ENCODE data around the gene MED8. TPM values are rescaled to one million over a fixed set of nuclear protein-coding genes. Genes with fewer than 3 reads are reported as not detected.
A peak's percentile ranks its signal among the peaks of the same experiment; 100 is the strongest.

MED8 gene
- total and polyA plus RNA-seq, 9 of the 15 experiments (the other 6 are each of a cell fraction or from before 2014, with no cell fraction given): 23.0 to 120 (median 56.4) TPM

DNA sequence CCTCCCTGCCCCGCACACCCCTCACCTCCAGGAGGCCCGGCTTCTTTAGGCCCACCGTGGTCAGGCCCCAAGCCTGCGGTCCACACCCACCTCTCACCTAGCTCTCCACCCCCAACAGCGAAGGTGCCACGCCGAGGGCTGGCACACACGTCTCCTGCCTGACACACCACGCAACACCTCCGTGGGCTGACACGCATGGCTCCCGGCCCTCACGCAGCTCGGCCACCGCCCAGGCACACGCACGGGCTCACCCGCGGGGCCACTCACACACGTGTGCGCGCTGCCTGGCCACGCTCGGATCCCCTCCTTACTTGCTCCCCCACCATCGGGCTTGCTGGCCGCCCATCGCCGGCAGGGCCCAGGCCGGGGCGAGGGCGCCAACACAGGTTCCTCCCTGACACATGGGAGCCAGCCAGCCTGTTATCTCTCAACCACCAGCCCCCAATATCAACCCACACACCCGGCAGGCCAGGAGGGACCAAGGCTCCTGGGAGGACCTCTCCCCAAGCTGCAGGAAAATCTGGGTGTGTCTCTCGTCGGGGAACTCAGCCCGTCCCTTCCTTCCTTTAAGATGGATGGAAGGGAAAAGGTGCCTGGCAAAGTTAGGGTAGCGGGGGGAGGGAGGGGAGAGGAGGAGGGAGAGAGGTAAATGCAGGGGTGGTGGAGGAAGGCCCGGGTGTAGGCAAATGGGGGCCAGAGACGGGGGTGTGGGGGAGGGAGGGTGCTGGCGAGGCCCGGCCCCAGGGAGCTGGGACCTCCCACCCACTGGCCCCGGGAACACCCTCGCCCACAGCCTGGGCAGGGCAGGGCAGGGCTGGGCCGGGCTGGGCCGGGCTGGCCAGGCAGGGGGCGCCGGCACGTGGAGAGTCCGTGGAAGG lies 22.3 kb downstream of the MED8 start (continued):
- TF ChIP-seq, protein P1, sequence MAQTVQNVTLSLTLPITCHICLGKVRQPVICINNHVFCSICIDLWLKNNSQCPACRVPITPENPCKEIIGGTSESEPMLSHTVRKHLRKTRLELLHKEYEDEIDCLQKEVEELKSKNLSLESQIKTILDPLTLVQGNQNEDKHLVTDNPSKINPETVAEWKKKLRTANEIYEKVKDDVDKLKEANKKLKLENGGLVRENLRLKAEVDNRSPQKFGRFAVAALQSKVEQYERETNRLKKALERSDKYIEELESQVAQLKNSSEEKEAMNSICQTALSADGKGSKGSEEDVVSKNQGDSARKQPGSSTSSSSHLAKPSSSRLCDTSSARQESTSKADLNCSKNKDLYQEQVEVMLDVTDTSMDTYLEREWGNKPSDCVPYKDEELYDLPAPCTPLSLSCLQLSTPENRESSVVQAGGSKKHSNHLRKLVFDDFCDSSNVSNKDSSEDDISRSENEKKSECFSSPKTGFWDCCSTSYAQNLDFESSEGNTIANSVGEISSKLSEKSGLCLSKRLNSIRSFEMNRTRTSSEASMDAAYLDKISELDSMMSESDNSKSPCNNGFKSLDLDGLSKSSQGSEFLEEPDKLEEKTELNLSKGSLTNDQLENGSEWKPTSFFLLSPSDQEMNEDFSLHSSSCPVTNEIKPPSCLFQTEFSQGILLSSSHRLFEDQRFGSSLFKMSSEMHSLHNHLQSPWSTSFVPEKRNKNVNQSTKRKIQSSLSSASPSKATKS (CRISPR knock-in tag; IDR thresholded peaks at IDR 0.05): no peak
- TF ChIP-seq HMGN3 (IDR thresholded peaks at IDR 0.05; ENCODE audit: borderline replicate concordance, extremely low read depth, insufficient read length, low read depth, low read length) (peak; percentile 62), NONO (IDR thresholded peaks at IDR 0.05; ENCODE audit: low read depth in 2 of 2, low read length in 1 of 2) (0 out of 4 replicates have a peak, but pooled peaks of 1 of the 2 experiments have one; percentile 4), ATF7 (IDR thresholded peaks at IDR 0.05) (no peak), EP400 (IDR thresholded peaks at IDR 0.05) (peak; percentile 59; the same call in 1 of the 2 replicates), SMARCA4 (IDR thresholded peaks at IDR 0.05) (peak; percentile 70), ZNF75A (CRISPR knock-in tag; IDR thresholded peaks at IDR 0.05) (no peak), HDAC3 (IDR thresholded peaks at IDR 0.05; ENCODE audit: borderline replicate concordance, partially characterized antibody) (no peak), PHF21A (IDR thresholded peaks at IDR 0.05; ENCODE audit: borderline replicate concordance, low read depth) (no peak), TAF15 (IDR thresholded peaks at IDR 0.05; ENCODE audit: low read depth, low read length) (no peak), SMARCC2 (IDR thresholded peaks at IDR 0.05; ENCODE audit: low read depth) (peak; percentile 40; the same call in 1 of the 2 replicates), FOXK2 (conservative IDR thresholded peaks at IDR 0.05 in 1 of 2, IDR thresholded peaks at IDR 0.05 in 1 of 2; ENCODE audit: low read depth in 2 of 2) (no peak; a peak in 1 of 4 replicates), ARID1B (IDR thresholded peaks at IDR 0.05) (peak; percentile 93), LCOR (CRISPR knock-in tag; IDR thresholded peaks at IDR 0.05) (0 out of 2 replicates have a peak, but pooled peaks have one; percentile 13), PHF20 (IDR thresholded peaks at IDR 0.05; ENCODE audit: partially characterized antibody) (peak; percentile 25), TCF3 (CRISPR knock-in tag; IDR thresholded peaks at IDR 0.05) (peak; percentile 91), MYNN (IDR thresholded peaks at IDR 0.05) (0 out of 2 replicates have a peak, but pooled peaks have one; percentile 28), MYNN (CRISPR knock-in tag; IDR thresholded peaks at IDR 0.05) (no peak), KDM5B (IDR thresholded peaks at IDR 0.05; ENCODE audit: insufficient replicate concordance, low read depth, low read length) (peak; percentile 34)
- TF ChIP-seq, protein P2, sequence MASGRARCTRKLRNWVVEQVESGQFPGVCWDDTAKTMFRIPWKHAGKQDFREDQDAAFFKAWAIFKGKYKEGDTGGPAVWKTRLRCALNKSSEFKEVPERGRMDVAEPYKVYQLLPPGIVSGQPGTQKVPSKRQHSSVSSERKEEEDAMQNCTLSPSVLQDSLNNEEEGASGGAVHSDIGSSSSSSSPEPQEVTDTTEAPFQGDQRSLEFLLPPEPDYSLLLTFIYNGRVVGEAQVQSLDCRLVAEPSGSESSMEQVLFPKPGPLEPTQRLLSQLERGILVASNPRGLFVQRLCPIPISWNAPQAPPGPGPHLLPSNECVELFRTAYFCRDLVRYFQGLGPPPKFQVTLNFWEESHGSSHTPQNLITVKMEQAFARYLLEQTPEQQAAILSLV (tag; IDR thresholded peaks at IDR 0.05): no peak
- TF ChIP-seq, protein P3, sequence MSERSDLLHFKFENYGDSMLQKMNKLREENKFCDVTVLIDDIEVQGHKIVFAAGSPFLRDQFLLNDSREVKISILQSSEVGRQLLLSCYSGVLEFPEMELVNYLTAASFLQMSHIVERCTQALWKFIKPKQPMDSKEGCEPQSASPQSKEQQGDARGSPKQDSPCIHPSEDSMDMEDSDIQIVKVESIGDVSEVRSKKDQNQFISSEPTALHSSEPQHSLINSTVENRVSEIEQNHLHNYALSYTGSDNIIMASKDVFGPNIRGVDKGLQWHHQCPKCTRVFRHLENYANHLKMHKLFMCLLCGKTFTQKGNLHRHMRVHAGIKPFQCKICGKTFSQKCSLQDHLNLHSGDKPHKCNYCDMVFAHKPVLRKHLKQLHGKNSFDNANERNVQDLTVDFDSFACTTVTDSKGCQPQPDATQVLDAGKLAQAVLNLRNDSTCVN (CRISPR knock-in tag; IDR thresholded peaks at IDR 0.05): no peak
